ENCODE results near the gene CALHM1. TPM values are rescaled to one million over a fixed set of nuclear protein-coding genes. Genes with fewer than 3 reads are reported as not detected.

Gene CALHM1
- polyA plus RNA-seq, 3 donors: not detected

- WGBS, 3 donors: 86 to 91% (median 88%) methylated on average over 14 of the region's 14 CpGs
- H3K27ac ChIP-seq (ENCODE audit: low read depth, low read length): no peak overlapping the region
Observed at GRCh38 chr10:103465411-103466179, 6.9 kb upstream of the CALHM1 start.

GRCh38 chr10:103463499-103463898 is 4.8 kb upstream of the CALHM1 start:
- H3K27ac ChIP-seq (ENCODE audit: low read depth, low read length): no peak overlapping the region
- 60 to 75% (median 64%) methylated on average over 4 of the region's 4 CpGs for WGBS, 3 donors

GRCh38 chr10:103459615-103460014 is 915 bp upstream of the CALHM1 start:
- H3K27ac ChIP-seq (ENCODE audit: low read depth, low read length): no peak overlapping the region
- 61 to 73% (median 67%) methylated on average over 4 of the region's 4 CpGs for WGBS, 3 donors

GRCh38 chr10:103457896-103458583 is 660 bp downstream of the CALHM1 start:
- no peak overlapping the region for H3K27ac ChIP-seq (ENCODE audit: low read depth, low read length)
- WGBS, 3 donors: 95 to 97% (median 97%) methylated on average over 39 of the region's 39 CpGs

- WGBS, 3 donors: 74 to 91% (median 85%) methylated on average over 6 to 8 of the region's 8 CpGs
- H3K27ac ChIP-seq (ENCODE audit: low read depth, low read length): no peak overlapping the region
Observed at GRCh38 chr10:103457176-103457712, 1.5 kb downstream of the CALHM1 start.

- WGBS, 3 donors: 90 to 96% (median 91%) methylated on average over 9 of the region's 9 CpGs
- no peak overlapping the region for H3K27ac ChIP-seq (ENCODE audit: low read depth, low read length)
Observed at GRCh38 chr10:103456074-103456660, 2.5 kb downstream of the CALHM1 start.

- H3K27ac ChIP-seq (ENCODE audit: low read depth, low read length): no peak overlapping the region
- 85 to 91% (median 88%) methylated on average over 25 of the region's 25 CpGs for WGBS, 3 donors
Observed at GRCh38 chr10:103455235-103455634, 3.5 kb downstream of the CALHM1 start.

- WGBS, 3 donors: 79 to 91% (median 83%) methylated on average over 4 of the region's 4 CpGs
- H3K27ac ChIP-seq (ENCODE audit: low read depth, low read length): no peak overlapping the region
Observed at GRCh38 chr10:103454026-103454425, 4.7 kb downstream of the CALHM1 start.

GRCh38 chr10:103452506-103453230 is 6.0 kb downstream of the CALHM1 start:
- WGBS, 3 donors: 30 to 33% (median 31%) methylated on average over 22 to 27 of the region's 27 CpGs
- H3K27ac ChIP-seq (ENCODE audit: low read depth, low read length): peak overlapping the region; percentile 71

GRCh38 chr10:103451831-103452505 is 6.7 kb downstream of the CALHM1 start, which contains the start of gene CALHM2:
Gene CALHM2, minus strand, starts transcription at chr10:103452370. Its CDS starts 2,429 bp downstream, at chr10:103449941.
- H3K27ac ChIP-seq (ENCODE audit: low read depth, low read length): peak within 1 kb of the TSS; percentile 71
- WGBS, 3 donors: 0 to 7% (median 1%) methylated on average over 25 to 32 of the region's 32 CpGs

- H3K27ac ChIP-seq (ENCODE audit: low read depth, low read length): peak overlapping the region; percentile 71
- WGBS, 3 donors: 2 to 50% (median 9%) methylated on average over 14 of the region's 14 CpGs
Observed at GRCh38 chr10:103451091-103451813, 7.4 kb downstream of the CALHM1 start.

- H3K27ac ChIP-seq (ENCODE audit: low read depth, low read length): peak overlapping the region; percentile 48
- 72 to 86% (median 74%) methylated on average over 12 of the region's 12 CpGs for WGBS, 3 donors
Observed at GRCh38 chr10:103450201-103450695, 8.5 kb downstream of the CALHM1 start.

- peak overlapping the region; percentile 71 for H3K27ac ChIP-seq (ENCODE audit: low read depth, low read length)
- 67 to 84% (median 72%) methylated on average over 33 to 34 of the region's 34 CpGs for WGBS, 3 donors
Observed at GRCh38 chr10:103449208-103450144, 9.2 kb downstream of the CALHM1 start.

- WGBS, 3 donors: 33 to 73% (median 43%) methylated on average over 1 of the region's 1 CpG
- H3K27ac ChIP-seq (ENCODE audit: low read depth, low read length): no peak overlapping the region
Observed at GRCh38 chr10:103448746-103449145, 10.0 kb downstream of the CALHM1 start.

- 95 to 97% (median 95%) methylated on average over 23 of the region's 23 CpGs for WGBS, 3 donors
- H3K27ac ChIP-seq (ENCODE audit: low read depth, low read length): peak overlapping the region; percentile 65
Observed at GRCh38 chr10:103447187-103447586, 11.5 kb downstream of the CALHM1 start.
